ENCODE data around the gene EREG. TPM values are rescaled to one million over a fixed set of nuclear protein-coding genes. Genes with fewer than 3 reads are reported as not detected.

EREG gene
- total and polyA plus RNA-seq, 9 donors, result 0.04 to 3.9 (median 0.15) TPM; not detected in 2

DNA sequence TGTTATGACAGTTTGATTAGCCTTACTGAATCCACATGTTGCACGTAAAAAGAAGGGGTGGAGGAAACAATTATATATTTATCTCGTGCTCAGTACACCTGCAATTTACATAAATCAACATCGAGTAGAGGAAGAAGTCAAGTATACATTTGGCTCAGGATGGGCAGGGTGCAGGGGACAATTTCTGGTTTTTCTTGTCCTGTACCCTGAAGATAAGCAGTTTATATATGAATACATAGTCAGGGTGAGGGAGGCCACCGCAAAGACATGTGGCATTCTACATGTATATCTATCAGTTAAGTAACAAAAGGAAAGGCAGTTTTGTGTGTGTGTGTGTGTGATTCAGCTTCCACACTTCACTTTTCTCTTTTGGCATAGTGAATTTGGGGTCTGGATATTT is 11.1 kb upstream of the EREG start:
- DNase-seq, result no peak
- intact Hi-C loops (cut with DNase I), result no loop called here
- WGBS, 3 donors, result 71 to 77% (median 74%) methylated on average over 4 of the region's 4 CpGs
- Histone ChIP-seq H3K4me1 (ENCODE audit: insufficient read depth) (no peaks in the 10 kb centered on the region), H3K36me3 (no peaks in the 10 kb centered on the region), H3K9me3 (no peaks in the 10 kb centered on the region), H3K27me3 (no peaks in the 10 kb centered on the region), H3K27ac (no peak overlapping the region), H3K4me3 (no peak overlapping the region)
- TF ChIP-seq EP300 (IDR thresholded peaks at IDR 0.05) (no peak), POLR2A (IDR thresholded peaks at IDR 0.05) (no peak)
- TF ChIP-seq, protein P1, sequence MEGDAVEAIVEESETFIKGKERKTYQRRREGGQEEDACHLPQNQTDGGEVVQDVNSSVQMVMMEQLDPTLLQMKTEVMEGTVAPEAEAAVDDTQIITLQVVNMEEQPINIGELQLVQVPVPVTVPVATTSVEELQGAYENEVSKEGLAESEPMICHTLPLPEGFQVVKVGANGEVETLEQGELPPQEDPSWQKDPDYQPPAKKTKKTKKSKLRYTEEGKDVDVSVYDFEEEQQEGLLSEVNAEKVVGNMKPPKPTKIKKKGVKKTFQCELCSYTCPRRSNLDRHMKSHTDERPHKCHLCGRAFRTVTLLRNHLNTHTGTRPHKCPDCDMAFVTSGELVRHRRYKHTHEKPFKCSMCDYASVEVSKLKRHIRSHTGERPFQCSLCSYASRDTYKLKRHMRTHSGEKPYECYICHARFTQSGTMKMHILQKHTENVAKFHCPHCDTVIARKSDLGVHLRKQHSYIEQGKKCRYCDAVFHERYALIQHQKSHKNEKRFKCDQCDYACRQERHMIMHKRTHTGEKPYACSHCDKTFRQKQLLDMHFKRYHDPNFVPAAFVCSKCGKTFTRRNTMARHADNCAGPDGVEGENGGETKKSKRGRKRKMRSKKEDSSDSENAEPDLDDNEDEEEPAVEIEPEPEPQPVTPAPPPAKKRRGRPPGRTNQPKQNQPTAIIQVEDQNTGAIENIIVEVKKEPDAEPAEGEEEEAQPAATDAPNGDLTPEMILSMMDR (IDR thresholded peaks at IDR 0.05), result no peak

DNA sequence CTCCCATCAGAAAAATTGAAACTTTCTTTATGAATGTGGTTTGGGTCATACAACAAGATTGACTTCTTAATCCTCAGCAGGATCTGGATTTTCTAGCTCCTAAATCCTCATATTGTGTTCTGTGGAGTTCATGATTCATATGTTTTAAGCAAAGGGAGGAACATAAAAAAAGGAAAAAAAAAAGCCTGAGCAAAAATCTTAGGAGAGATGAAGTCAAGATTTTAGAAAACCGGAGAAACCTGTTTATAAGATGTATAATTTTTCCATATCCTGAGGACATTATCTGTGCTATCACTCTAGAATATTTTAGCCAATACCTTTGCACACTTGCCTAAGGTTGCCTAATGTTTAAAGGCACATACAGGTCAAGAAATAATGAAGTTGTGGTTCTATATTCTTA is 7.0 kb upstream of the EREG start:
- DNase-seq, result no peak
- 86 to 88% (median 87%) methylated on average over 1 of the region's 1 CpG for WGBS, 3 donors
- Histone ChIP-seq H3K4me3 (no peak overlapping the region), H3K9me3 (no peaks in the 10 kb centered on the region), H3K36me3 (no peaks in the 10 kb centered on the region), H3K4me1 (ENCODE audit: insufficient read depth) (no peaks in the 10 kb centered on the region), H3K27ac (no peak overlapping the region), H3K27me3 (no peaks in the 10 kb centered on the region)
- no peak for TF ChIP-seq POLR2A (IDR thresholded peaks at IDR 0.05)
- no peak for TF ChIP-seq EP300 (IDR thresholded peaks at IDR 0.05)
- TF ChIP-seq, protein P1 (IDR thresholded peaks at IDR 0.05), result no peak
- intact Hi-C loops (cut with DNase I), result no loop called here

DNA sequence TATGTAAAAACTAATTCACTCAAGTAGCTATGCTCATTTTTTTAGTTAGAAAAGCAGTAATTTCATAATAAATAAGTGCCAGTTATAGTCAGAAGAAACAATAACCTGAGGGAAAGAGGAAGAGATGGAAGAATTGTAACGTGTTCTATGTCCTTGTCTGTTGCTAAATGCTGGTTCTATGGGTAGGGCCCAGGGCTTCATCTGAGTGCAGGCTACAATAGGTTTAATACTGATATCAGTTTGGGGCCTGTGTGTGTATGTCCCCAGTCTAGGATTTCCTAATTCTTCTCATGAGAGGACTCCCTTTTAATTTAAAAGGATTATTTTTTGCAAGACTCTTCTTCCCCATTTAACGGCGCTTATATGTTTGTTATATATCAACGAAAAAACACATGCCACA is 3.3 kb upstream of the EREG start:
- no peaks in the 10 kb centered on the region for H3K9me3 ChIP-seq
- TF ChIP-seq EP300 (IDR thresholded peaks at IDR 0.05) (no peak), POLR2A (IDR thresholded peaks at IDR 0.05) (no peak)
- TF ChIP-seq, protein P1 (IDR thresholded peaks at IDR 0.05), result no peak
- H3K27ac ChIP-seq, result no peak overlapping the region
- H3K4me1 ChIP-seq (ENCODE audit: insufficient read depth), result peaks cover 4% of the 10 kb centered on the region
- intact Hi-C loops (cut with DNase I), result no loop called here
- H3K4me3 ChIP-seq, result no peak overlapping the region
- 69 to 82% (median 80%) methylated on average over 4 of the region's 4 CpGs for WGBS, 3 donors
- H3K36me3 ChIP-seq, result no peaks in the 10 kb centered on the region
- DNase-seq, result no peak
- H3K27me3 ChIP-seq, result no peaks in the 10 kb centered on the region

DNA sequence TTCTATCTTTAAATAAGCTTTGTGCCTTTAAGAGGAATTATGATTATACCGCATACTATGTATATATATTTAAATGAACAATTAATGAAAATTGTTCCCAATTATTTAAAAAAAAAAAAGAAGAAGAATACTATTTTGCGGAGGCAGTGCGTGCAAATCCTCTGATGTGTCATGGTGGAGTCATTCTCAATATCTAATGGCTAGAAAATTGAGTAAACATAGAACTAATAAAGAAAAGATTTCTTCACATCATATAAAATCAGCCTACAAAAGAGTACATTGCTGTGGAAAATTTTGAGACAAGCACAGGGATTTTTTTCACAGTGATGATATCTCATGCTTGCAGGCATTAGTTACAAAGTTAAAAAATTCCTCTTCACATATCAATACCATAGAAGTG is 2.6 kb upstream of the EREG start:
- no peak for TF ChIP-seq POLR2A (IDR thresholded peaks at IDR 0.05)
- TF ChIP-seq EP300 (IDR thresholded peaks at IDR 0.05), result no peak
- TF ChIP-seq, protein P1 (IDR thresholded peaks at IDR 0.05), result no peak
- intact Hi-C loops (cut with DNase I), result no loop called here
- Histone ChIP-seq H3K27ac (no peak overlapping the region), H3K4me3 (no peak overlapping the region), H3K36me3 (no peaks in the 10 kb centered on the region), H3K9me3 (no peaks in the 10 kb centered on the region), H3K4me1 (ENCODE audit: insufficient read depth) (peaks cover 4% of the 10 kb centered on the region), H3K27me3 (no peaks in the 10 kb centered on the region)
- 94% methylated on average over 3 of the region's 3 CpGs for WGBS, 3 donors
- DNase-seq, result no peak

DNA sequence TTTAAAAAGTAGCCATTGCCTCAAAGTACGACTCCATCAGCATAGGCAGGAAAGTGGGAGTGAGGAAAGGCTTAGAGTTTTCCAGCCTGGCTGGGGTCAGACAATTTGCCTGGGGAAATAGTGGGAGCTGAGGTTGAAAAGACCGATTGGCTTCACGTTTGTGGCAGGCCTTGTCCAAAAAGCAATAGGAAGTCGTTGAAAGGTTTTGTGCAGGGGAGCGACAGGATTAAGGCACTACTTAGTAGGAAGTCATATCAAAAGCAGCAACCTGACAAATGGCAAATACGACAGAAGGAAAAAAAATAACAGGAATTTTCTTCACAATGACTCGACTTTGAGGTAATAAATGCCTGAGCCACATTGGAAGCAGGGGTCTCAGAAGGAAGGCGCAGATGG is 691 bp upstream of the EREG start:
- Histone ChIP-seq H3K27ac (no peak overlapping the region), H3K27me3 (no peaks in the 10 kb centered on the region), H3K9me3 (no peaks in the 10 kb centered on the region), H3K36me3 (no peaks in the 10 kb centered on the region), H3K4me3 (no peak overlapping the region), H3K4me1 (ENCODE audit: insufficient read depth) (peaks cover 4% of the 10 kb centered on the region)
- intact Hi-C loops (cut with DNase I), result no loop called here
- TF ChIP-seq EP300 (IDR thresholded peaks at IDR 0.05) (no peak), POLR2A (IDR thresholded peaks at IDR 0.05) (no peak)
- TF ChIP-seq, protein P1 (IDR thresholded peaks at IDR 0.05), result no peak
- no peak for DNase-seq
- 73 to 78% (median 74%) methylated on average over 8 of the region's 8 CpGs for WGBS, 3 donors
